ENCODE results near the gene TULP4.

The TULP4 gene

DNA sequence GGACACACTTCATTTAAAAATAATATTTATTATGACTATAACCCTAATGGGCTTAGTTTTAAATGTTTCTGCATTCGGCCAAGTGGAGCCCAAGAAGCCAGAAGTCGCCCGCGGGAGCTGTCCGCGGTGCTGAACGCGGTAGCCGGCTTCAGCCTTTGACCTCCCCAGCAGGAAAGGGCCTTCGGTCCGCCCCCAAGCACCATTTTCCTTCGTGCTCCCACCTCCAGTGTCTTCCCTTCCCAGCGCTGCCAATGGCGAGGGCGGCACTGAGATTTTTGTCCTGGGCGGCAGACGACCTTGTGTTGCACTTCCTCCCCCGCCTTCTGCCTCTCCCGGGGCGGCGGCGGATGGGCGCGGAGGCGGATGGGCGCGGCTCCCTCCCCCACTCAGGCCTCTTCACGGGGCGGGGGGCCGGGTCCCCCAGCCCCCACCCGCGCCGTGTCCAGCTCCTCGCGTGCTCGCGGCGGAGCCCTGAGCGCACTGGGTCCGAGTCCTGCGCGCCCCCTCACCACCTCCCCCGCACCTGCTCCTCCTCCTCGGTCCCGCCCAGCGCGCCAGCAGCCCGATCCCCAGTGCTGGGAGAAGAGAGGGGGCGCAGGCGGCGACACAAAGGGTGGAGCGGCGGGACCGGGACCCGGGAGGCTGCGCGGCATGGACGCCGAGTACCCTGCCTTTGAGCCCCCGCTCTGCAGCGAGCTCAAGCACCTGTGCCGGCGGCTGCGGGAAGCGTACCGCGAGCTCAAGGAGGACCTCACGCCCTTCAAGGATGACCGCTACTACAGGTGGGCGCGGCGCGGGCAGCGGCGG is 224.0 kb downstream of the TULP4 start (continued):
- TF ChIP-seq ZNF132 (tag by site-specific recombination; IDR thresholded peaks at IDR 0.05; ENCODE audit: borderline replicate concordance) (no peak), ZNF624 (tag by site-specific recombination; IDR thresholded peaks at IDR 0.05) (no peak), ZNF366 (tag by site-specific recombination; conservative IDR thresholded peaks at IDR 0.05) (peak; percentile 37; the same call in 1 of the 2 replicates), SP3 (tag by site-specific recombination; IDR thresholded peaks at IDR 0.05) (peak; percentile 84), GLI4 (tag by site-specific recombination; IDR thresholded peaks at IDR 0.05) (no peak), ZNF223 (tag by site-specific recombination; IDR thresholded peaks at IDR 0.05) (peak; percentile 94), ZNF292 (tag by site-specific recombination; IDR thresholded peaks at IDR 0.05; ENCODE audit: borderline replicate concordance, low read depth) (no peak), ZNF423 (tag by site-specific recombination; IDR thresholded peaks at IDR 0.05) (0 out of 2 replicates have a peak, but pooled peaks have one; percentile 34), GLIS2 (tag by site-specific recombination; IDR thresholded peaks at IDR 0.05) (peak; percentile 94), ZNF394 (tag by site-specific recombination; IDR thresholded peaks at IDR 0.05; ENCODE audit: borderline replicate concordance) (no peak), ZBTB1 (tag by site-specific recombination; IDR thresholded peaks at IDR 0.05) (no peak), ZNF555 (tag by site-specific recombination; conservative IDR thresholded peaks at IDR 0.05) (no peak), TCF7L2 (IDR thresholded peaks at IDR 0.05; ENCODE audit: borderline replicate concordance, low read depth, low read length) (no peak), ZNF391 (tag by site-specific recombination; IDR thresholded peaks at IDR 0.05; ENCODE audit: borderline replicate concordance, low read depth) (no peak), ZNF24 (tag by site-specific recombination; IDR thresholded peaks at IDR 0.05) (peak; percentile 62; the same call in 1 of the 2 replicates), ZFP69B (tag by site-specific recombination; IDR thresholded peaks at IDR 0.05) (no peak), ZNF558 (tag by site-specific recombination; IDR thresholded peaks at IDR 0.05) (no peak)
- TF ChIP-seq, protein P1, sequence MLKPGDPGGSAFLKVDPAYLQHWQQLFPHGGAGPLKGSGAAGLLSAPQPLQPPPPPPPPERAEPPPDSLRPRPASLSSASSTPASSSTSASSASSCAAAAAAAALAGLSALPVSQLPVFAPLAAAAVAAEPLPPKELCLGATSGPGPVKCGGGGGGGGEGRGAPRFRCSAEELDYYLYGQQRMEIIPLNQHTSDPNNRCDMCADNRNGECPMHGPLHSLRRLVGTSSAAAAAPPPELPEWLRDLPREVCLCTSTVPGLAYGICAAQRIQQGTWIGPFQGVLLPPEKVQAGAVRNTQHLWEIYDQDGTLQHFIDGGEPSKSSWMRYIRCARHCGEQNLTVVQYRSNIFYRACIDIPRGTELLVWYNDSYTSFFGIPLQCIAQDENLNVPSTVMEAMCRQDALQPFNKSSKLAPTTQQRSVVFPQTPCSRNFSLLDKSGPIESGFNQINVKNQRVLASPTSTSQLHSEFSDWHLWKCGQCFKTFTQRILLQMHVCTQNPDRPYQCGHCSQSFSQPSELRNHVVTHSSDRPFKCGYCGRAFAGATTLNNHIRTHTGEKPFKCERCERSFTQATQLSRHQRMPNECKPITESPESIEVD (tag by site-specific recombination; IDR thresholded peaks at IDR 0.05), result no peak
- TF ChIP-seq, protein P2, sequence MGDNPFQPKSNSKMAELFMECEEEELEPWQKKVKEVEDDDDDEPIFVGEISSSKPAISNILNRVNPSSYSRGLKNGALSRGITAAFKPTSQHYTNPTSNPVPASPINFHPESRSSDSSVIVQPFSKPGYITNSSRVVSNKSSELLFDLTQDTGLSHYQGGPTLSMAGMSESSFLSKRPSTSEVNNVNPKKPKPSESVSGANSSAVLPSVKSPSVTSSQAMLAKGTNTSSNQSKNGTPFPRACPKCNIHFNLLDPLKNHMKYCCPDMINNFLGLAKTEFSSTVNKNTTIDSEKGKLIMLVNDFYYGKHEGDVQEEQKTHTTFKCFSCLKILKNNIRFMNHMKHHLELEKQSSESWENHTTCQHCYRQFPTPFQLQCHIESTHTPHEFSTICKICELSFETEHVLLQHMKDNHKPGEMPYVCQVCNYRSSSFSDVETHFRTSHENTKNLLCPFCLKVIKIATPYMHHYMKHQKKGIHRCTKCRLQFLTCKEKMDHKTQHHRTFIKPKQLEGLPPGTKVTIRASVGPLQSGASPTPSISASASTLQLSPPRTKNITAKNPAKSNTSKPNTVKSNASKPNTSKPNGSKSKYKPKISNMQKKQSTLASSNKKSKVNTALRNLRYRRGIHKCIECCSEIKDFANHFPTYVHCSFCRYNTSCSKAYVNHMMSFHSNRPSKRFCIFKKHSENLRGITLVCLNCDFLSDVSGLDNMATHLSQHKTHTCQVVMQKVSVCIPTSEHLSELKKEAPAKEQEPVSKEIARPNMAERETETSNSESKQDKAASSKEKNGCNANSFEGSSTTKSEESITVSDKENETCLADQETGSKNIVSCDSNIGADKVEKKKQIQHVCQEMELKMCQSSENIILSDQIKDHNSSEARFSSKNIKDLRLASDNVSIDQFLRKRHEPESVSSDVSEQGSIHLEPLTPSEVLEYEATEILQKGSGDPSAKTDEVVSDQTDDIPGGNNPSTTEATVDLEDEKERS (tag by site-specific recombination; IDR thresholded peaks at IDR 0.05), result no peak
- TF ChIP-seq, protein P3, sequence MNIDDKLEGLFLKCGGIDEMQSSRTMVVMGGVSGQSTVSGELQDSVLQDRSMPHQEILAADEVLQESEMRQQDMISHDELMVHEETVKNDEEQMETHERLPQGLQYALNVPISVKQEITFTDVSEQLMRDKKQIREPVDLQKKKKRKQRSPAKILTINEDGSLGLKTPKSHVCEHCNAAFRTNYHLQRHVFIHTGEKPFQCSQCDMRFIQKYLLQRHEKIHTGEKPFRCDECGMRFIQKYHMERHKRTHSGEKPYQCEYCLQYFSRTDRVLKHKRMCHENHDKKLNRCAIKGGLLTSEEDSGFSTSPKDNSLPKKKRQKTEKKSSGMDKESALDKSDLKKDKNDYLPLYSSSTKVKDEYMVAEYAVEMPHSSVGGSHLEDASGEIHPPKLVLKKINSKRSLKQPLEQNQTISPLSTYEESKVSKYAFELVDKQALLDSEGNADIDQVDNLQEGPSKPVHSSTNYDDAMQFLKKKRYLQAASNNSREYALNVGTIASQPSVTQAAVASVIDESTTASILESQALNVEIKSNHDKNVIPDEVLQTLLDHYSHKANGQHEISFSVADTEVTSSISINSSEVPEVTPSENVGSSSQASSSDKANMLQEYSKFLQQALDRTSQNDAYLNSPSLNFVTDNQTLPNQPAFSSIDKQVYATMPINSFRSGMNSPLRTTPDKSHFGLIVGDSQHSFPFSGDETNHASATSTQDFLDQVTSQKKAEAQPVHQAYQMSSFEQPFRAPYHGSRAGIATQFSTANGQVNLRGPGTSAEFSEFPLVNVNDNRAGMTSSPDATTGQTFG (tag by site-specific recombination; IDR thresholded peaks at IDR 0.05; ENCODE audit: borderline replicate concordance), result no peak
- TF ChIP-seq, protein P4, sequence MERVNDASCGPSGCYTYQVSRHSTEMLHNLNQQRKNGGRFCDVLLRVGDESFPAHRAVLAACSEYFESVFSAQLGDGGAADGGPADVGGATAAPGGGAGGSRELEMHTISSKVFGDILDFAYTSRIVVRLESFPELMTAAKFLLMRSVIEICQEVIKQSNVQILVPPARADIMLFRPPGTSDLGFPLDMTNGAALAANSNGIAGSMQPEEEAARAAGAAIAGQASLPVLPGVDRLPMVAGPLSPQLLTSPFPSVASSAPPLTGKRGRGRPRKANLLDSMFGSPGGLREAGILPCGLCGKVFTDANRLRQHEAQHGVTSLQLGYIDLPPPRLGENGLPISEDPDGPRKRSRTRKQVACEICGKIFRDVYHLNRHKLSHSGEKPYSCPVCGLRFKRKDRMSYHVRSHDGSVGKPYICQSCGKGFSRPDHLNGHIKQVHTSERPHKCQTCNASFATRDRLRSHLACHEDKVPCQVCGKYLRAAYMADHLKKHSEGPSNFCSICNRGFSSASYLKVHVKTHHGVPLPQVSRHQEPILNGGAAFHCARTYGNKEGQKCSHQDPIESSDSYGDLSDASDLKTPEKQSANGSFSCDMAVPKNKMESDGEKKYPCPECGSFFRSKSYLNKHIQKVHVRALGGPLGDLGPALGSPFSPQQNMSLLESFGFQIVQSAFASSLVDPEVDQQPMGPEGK (tag by site-specific recombination; IDR thresholded peaks at IDR 0.05), result peak; percentile 88
- TF ChIP-seq, protein P5, sequence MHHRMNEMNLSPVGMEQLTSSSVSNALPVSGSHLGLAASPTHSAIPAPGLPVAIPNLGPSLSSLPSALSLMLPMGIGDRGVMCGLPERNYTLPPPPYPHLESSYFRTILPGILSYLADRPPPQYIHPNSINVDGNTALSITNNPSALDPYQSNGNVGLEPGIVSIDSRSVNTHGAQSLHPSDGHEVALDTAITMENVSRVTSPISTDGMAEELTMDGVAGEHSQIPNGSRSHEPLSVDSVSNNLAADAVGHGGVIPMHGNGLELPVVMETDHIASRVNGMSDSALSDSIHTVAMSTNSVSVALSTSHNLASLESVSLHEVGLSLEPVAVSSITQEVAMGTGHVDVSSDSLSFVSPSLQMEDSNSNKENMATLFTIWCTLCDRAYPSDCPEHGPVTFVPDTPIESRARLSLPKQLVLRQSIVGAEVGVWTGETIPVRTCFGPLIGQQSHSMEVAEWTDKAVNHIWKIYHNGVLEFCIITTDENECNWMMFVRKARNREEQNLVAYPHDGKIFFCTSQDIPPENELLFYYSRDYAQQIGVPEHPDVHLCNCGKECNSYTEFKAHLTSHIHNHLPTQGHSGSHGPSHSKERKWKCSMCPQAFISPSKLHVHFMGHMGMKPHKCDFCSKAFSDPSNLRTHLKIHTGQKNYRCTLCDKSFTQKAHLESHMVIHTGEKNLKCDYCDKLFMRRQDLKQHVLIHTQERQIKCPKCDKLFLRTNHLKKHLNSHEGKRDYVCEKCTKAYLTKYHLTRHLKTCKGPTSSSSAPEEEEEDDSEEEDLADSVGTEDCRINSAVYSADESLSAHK (tag by site-specific recombination; IDR thresholded peaks at IDR 0.05), result no peak

Measured in HEK293 (cell line).